NOMO-1 treated with dmso at 0.1 percent for 144 hours (cell line): ENCODE results near the gene KCNH1.
"Not testable (repeated sequence)": the region's sequence is repeated elsewhere in the genome, so short reads cannot be mapped to it uniquely, and the experiment has no call there.

Experiments
- DNase-seq: peaks from one replicate; lab custom pipeline; 2025; ENCODE audit not compliant: unreplicated experiment; lab: John Stamatoyannopoulos, UW

KCNH1 gene

GRCh38 chr1:210691039-210691610 lies 442.8 kb downstream of the KCNH1 start:
- no peak for DNase-seq

GRCh38 chr1:210690236-210690635 lies 443.7 kb downstream of the KCNH1 start:
- no peak for DNase-seq

- DNase-seq, result no peak
These were observed 444.1 kb downstream of the KCNH1 start for GRCh38 chr1:210689826-210690225.

DNA sequence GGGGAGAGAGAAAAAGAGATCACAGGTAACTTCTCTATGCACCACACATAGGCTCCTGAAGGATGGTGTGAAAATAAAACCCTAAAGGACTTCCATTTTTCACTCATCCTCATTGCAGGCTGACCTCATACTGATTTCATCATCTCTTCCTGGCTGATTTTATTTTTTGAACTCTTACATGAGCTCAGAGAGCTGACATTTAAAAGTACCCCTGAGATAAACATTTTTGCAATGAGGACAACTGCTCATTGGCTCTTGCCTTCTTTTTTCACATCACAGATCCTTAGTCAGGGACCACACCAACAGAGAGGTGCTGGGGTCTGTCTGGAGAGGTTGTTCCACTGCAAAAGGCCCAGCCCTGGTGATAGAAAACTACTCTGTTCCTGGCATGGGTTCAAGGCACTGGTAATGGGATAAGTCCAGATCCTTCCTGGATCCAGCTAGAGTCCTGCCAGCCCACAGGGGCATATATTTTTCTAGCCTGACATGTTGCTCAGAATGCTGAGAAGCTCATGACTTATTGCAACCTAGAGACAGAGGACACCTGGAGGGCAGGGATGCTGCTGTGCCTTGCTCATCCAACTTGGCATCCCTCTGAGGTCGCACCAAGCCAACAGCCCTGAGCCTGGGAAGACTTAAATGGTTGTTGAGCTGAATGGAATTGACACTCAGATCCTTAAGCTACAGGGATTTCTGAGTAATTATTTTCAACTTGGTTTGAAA lies 445.3 kb downstream of the KCNH1 start:
- no peak for DNase-seq

- DNase-seq, result no peak
These were observed 446.2 kb downstream of the KCNH1 start for GRCh38 chr1:210687582-210688279.

DNA sequence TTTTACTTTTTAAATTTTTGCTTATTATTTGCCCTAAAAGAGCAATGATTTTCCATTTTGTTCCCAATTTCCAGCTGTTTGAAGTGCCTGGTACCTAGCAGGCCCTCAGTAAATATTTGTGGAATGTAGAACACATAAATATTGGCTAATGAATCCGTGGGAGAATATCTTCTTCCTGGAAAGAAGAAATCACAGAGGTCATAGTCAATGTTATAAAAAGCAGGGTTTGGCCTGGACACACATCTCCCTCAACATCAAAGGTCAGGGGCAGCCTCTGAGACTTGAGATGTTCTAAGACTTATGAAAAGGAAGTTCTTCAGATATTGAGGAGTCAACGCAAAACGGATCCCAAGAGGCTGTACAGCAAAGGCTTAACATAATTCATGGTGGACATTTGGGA lies 447.1 kb downstream of the KCNH1 start:
- no peak for DNase-seq

GRCh38 chr1:210685295-210685650 lies 448.7 kb downstream of the KCNH1 start:
- no peak for DNase-seq

DNA sequence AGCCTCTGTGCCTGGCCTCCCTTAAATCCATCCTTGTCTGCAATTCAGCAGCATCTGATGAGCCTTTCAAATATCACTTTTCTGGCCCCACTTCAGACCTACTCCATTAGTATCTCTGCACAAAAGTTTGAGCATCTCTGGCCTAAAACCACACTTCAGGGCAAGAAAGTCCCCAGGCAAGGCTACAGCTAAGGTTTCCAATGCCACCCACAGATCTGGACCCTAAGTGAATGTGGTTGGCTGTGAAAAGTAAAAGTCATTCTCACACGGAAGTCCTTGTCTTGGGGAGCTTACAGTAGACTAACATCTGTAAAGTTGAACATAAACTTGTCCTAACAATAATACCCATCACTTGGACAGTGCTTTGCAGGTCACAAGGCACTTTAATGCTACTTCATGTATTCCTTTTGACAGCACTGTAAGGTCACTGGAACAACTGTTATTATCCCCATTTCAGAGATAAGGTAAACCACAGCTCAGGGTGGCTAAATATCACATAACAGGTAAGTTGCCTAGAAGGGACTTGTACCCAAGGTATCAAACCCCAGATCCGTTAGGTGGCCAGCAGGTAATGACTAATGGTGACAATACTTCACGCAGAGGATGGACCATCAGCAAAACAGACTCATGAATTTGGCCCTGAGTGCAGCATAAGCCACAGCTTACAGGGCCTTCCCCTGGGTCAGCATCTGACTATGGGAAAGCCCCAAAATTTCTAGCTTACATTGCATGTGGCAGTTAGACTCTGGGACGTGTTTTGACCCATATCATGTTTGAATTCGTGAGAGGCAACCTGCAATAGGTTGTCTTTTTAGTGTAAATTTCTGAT lies 449.3 kb downstream of the KCNH1 start:
- no peak for DNase-seq

- no peak for DNase-seq
These were observed 450.4 kb downstream of the KCNH1 start for GRCh38 chr1:210683403-210684047.

GRCh38 chr1:210681158-210681557 lies 452.8 kb downstream of the KCNH1 start:
- DNase-seq, result peak; percentile 72

DNA sequence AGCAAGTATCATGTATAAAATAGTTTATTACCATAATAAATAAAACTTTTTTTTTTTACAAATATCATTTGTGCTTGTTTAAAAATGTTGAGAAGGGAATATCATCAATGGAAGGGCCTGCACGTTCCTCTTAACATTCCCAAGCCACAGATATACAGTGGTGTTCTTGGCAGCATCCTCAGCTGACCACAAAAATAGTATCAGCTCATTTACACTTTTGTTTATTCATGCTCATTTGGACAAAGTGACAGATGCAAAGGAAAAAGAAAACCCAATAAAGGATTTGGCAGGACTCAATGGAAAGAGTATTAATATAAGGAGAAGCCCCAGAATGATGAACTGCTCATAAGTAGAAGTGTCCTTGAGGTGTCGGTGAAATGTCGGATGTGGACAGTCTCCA lies 455.6 kb downstream of the KCNH1 start:
- no peak for DNase-seq

DNA sequence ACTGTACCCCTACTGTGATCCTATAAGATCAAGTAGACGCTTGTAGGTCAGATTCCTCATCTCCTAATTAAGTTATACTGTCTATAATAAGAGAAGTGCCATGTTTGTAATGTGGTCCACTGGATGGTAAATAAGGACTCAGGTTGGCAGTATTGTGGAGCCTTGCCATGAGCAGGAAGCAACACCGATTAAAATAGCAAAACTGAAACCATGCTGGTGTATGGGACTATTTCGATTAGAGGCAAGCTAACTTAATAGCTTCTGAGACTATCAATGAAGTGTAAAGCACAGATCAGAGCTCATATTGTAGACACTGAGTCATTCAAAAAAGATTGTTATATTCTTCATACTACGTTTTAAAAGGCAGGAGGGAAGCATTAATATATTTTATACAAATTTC lies 456.4 kb downstream of the KCNH1 start:
- DNase-seq, result no peak

- no peak for DNase-seq
These were observed 457.4 kb downstream of the KCNH1 start for GRCh38 chr1:210676539-210676938.

- DNase-seq, result no peak
These were observed 459.8 kb downstream of the KCNH1 start for GRCh38 chr1:210674151-210674550.

- DNase-seq, result no peak
These were observed 464.0 kb downstream of the KCNH1 start for GRCh38 chr1:210669951-210670350.

DNA sequence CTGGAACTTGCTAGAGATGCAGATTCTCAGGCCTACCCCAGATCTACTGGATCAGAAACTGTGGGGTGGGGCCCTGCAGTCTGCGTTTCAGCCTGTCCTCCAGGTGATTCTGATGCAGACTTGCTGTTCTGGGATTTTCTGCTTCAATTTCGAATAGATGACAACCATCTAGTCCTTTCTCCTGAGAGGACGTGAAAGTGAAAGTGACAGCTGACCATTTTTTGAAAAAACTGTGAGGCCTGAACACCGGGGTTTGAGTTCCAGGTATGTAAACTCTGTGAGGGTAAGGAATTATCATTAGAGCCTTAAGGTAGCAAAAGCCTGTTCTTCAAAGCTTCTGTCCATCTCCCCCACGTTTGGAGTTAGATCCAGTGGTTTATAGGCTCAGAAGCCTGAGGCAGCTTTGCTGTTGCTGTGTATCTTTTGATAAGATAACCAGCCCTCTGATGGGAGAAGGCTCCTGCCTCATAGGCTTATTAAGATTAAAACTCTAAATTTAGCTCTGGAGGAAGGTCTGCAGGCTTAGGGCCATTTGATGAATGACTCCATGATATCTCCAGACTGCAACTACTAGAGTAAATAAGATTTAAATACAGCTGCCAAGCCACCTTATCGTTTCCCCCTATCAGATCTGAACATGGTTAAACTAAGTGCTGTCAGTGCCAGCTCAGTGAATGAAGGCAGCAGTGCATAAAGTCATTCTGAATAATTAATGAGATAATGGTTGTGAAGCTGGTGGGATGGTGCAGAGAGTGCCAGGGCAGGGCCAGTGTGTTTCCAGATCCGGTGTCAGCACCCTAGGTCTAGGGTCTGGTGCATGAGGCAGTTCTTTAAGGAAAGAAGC lies 470.0 kb downstream of the KCNH1 start:
- no peak for DNase-seq

GRCh38 chr1:210662291-210663050 lies 471.5 kb downstream of the KCNH1 start:
- no peak for DNase-seq

- DNase-seq, result not testable (repeated sequence)
These were observed 472.4 kb downstream of the KCNH1 start for GRCh38 chr1:210661520-210661919.

GRCh38 chr1:210657806-210658205 lies 476.1 kb downstream of the KCNH1 start:
- DNase-seq, result no peak
